ENCODE measurements around the gene MPHOSPH6. TPM values are rescaled to one million over a fixed set of nuclear protein-coding genes. Genes with fewer than 3 reads are reported as not detected.

Gene MPHOSPH6
- total RNA-seq: 42.5 and 53.8 TPM in 2 replicates

GRCh38 chr16:82169861-82170845 lies at the start of gene MPHOSPH6:
Gene MPHOSPH6 (minus strand): TSS chr16:82170224. CDS start chr16:82170175, 49 bp downstream.

Other genes starting within 250 kb of the MPHOSPH6 start
- under 0.01 and 0.18 TPM in 2 replicates for gene SDR42E1, start 158.8 kb downstream of the MPHOSPH6 start, total RNA-seq
- 0.09 and 1.8 TPM in 2 replicates for gene HSD17B2, start 135.0 kb downstream of the MPHOSPH6 start, total RNA-seq